SK-N-MC (cell line): ENCODE results near the gene CAMSAP2.

ENCODE experiments used
- EZH2 ChIP-seq: fragments of 200-600 bp; sonication (generic); IDR thresholded peaks from one replicate; pipeline ENCODE4 v1.6.1; 2017; ENCODE audit warnings: antibody characterized with exemption
- FOXP2 ChIP-seq: optimal IDR thresholded peaks from 2 replicates; pipeline ENCODE3; 2011; ENCODE audit warnings: mild to moderate bottlenecking, moderate library complexity; ENCODE audit not compliant: insufficient read depth; ENCODE audit errors: extremely low read length, control extremely low read depth
- POLR2AphosphoS5 ChIP-seq: IDR thresholded peaks from 2 replicates; pipeline ENCODE4 v1.6.1; 2012; ENCODE audit warnings: mild to moderate bottlenecking, low read depth, low read length, borderline replicate concordance

DNA sequence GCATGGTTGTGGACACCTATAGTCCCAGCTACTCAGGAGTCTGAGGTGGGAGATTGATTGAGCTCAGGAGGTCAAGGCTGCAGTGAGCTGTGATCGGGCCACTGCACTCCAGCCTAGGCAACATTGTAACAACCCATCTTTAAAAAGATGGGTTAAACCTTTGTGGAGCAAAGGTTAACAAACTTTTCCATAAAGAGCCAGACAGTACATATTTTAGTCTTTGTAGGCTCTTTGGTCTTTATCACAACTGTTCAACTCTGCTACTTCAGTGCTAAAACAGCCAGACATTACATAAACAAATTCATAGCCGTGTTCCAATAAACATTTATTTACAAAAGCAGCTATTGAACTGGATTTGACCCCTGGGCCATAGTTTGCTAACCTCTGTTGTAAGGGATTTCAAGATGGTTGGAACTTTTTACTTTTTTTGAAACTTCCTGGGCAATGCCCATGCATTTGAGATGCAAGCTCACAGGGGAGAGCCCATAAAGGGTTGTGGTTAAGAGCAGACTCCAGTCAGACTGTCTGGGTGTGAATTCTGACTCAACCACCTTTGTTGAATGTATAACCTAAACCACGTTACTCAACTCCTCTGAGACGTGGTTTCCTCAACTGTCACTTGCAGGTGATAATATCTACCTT is 166.8 kb downstream of the CAMSAP2 start:
- TF ChIP-seq EZH2: no peak
- TF ChIP-seq POLR2AphosphoS5: no peak
- TF ChIP-seq FOXP2: no peak
